GM23248 (cell line): Measurements from ENCODE around the gene ADCYAP1R1. TPM values are rescaled to one million over a fixed set of nuclear protein-coding genes. Genes with fewer than 3 reads are reported as not detected.

Experiments used
- DNase-seq: peaks from one replicate; pipeline ENCODE4 v3.0.0-alpha.2; 2015
- H2AFZ ChIP-seq: fragments of 200-600 bp; sonication (generic); 2 replicates; pipeline ENCODE4 v1.6.1; 2016; ENCODE audit warnings: antibody characterized with exemption
- H3F3A ChIP-seq: fragments of 200-600 bp; sonication (generic); 2 replicates; pipeline ENCODE4 v1.6.1; 2016; ENCODE audit warnings: mild to moderate bottlenecking, antibody characterized with exemption, mixed run types; ENCODE audit not compliant: insufficient read depth
- H3K27ac ChIP-seq: fragments of 200-600 bp; sonication (generic); 2 replicates; pipeline ENCODE4 v1.5.1; 2016; ENCODE audit warnings: mild to moderate bottlenecking
- H3K27me3 ChIP-seq: fragments of 200-600 bp; sonication (generic); replicated peaks from 2 replicates; pipeline ENCODE4 v1.6.1; 2016; ENCODE audit warnings: mild to moderate bottlenecking; ENCODE audit not compliant: insufficient read depth
- H3K36me3 ChIP-seq: fragments of 200-600 bp; sonication (generic); 2 replicates; pipeline ENCODE4 v1.6.1; 2016; ENCODE audit warnings: low read depth, mild to moderate bottlenecking
- H3K4me1 ChIP-seq: fragments of 200-600 bp; sonication (generic); 2 replicates; pipeline ENCODE4 v1.6.1; 2016; ENCODE audit warnings: mild to moderate bottlenecking; ENCODE audit not compliant: insufficient read depth
- H3K4me2 ChIP-seq: fragments of 200-600 bp; sonication (generic); one replicate; pipeline ENCODE4 v1.6.1; 2016; ENCODE audit warnings: mild to moderate bottlenecking; ENCODE audit not compliant: unreplicated experiment
- H3K4me3 ChIP-seq: fragments of 200-600 bp; sonication (generic); 2 replicates; pipeline ENCODE4 v1.5.1; 2016; ENCODE audit warnings: mild to moderate bottlenecking
- H3K79me2 ChIP-seq: fragments of 200-600 bp; sonication (generic); 2 replicates; pipeline ENCODE4 v1.6.1; 2016; ENCODE audit warnings: mild to moderate bottlenecking; ENCODE audit not compliant: insufficient read depth
- H3K9ac ChIP-seq: fragments of 200-600 bp; sonication (generic); 2 replicates; pipeline ENCODE4 v1.6.1; 2016; ENCODE audit warnings: mild to moderate bottlenecking
- H3K9me2 ChIP-seq: fragments of 200-600 bp; sonication (generic); 2 replicates; pipeline ENCODE4 v1.6.1; 2016; ENCODE audit warnings: mixed run types, mild to moderate bottlenecking, moderate library complexity; ENCODE audit not compliant: insufficient read depth
- H3K9me3 ChIP-seq: fragments of 200-600 bp; sonication (generic); one replicate; pipeline ENCODE4 v1.6.1; 2017; ENCODE audit warnings: low read depth
- H4K20me1 ChIP-seq: fragments of 200-600 bp; sonication (generic); 2 replicates; pipeline ENCODE4 v1.6.0; 2016; ENCODE audit not compliant: insufficient read depth
- EZH2 ChIP-seq: fragments of 200-600 bp; sonication (generic); IDR thresholded peaks from 2 replicates; pipeline ENCODE4 v1.6.1; 2018; ENCODE audit warnings: antibody characterized with exemption, mild to moderate bottlenecking; ENCODE audit not compliant: insufficient read depth, poor library complexity, severe bottlenecking
- EZH2phosphoT487 ChIP-seq: fragments of 200-600 bp; sonication (generic); IDR thresholded peaks from 2 replicates; pipeline ENCODE4 v1.6.1; 2018; ENCODE audit warnings: antibody characterized with exemption, moderate library complexity, mild to moderate bottlenecking, low read depth; ENCODE audit not compliant: insufficient read depth
- WGBS, 2 experiments: methylation state at CpG; one replicate each; pipeline ENCODE4 v1.1.6; 2015 to 2017; ENCODE audit warnings: low lambda C conversion rate in 2 of 2, low coverage in 1 of 2; ENCODE audit errors: missing lambda C conversion rate in 2 of 2; 5-methylcytosine and 5-hydroxymethylcytosine counted together
- in situ Hi-C: fragments of 300-500 bp; cut with MboI; formaldehyde crosslinking; loops from 2 replicates; pipeline ENCODE4 v1.15.0; 2020
- polyA plus RNA-seq: library from polyadenylated mRNA; unstranded; fragments of >200 nt; fragmentation: Nextera tagmentation; extraction: Ambion mirVana; gene quantifications from 2 replicates; pipeline ENCODE4 v1.2.1, GENCODE V29; 2016
- total RNA-seq: library from RNA; depleted of rRNA; stranded (reverse); fragments of >200 nt; shearing (Covaris generic); gene quantifications from 2 replicates; pipeline ENCODE4 v1.2.3, GENCODE V29; 2014

The ADCYAP1R1 gene
- total and polyA plus RNA-seq, 2 experiments from 2014 or later, result 0.05 TPM; not detected in 1

- no peaks in the 10 kb centered on the region; the same call in 1 of the 2 replicates for H3K27me3 ChIP-seq
- 39% methylated on average over 5 of the region's 5 CpGs for WGBS, 2 experiments
These were observed 9.1 kb downstream of the ADCYAP1R1 start for GRCh38 chr7:31061185-31061584.

GRCh38 chr7:31062746-31063435 is 10.8 kb downstream of the ADCYAP1R1 start:
- H3K36me3 ChIP-seq, result no peaks in the 10 kb centered on the region
- H3F3A ChIP-seq, result no peaks in the 10 kb centered on the region
- in situ Hi-C loops, result no loop called here
- H3K27me3 ChIP-seq, result no peaks in the 10 kb centered on the region; the same call in 1 of the 2 replicates
- no peak overlapping the region for H3K9ac ChIP-seq
- no peak overlapping the region for H3K4me2 ChIP-seq
- H3K4me3 ChIP-seq, result no peak overlapping the region
- TF ChIP-seq EZH2 (no peak), EZH2phosphoT487 (no peak)
- no peaks in the 10 kb centered on the region for H3K9me3 ChIP-seq
- no peak overlapping the region for H2AFZ ChIP-seq
- no peaks in the 10 kb centered on the region for H3K79me2 ChIP-seq
- no peaks in the 10 kb centered on the region for H3K9me2 ChIP-seq
- no peaks in the 10 kb centered on the region for H4K20me1 ChIP-seq
- DNase-seq, result no peak
- H3K27ac ChIP-seq, result no peak overlapping the region
- 53 to 56% methylated on average over 8 of the region's 8 CpGs for WGBS, 2 experiments
- no peaks in the 10 kb centered on the region for H3K4me1 ChIP-seq

More at GRCh38 chr7:31061185-31061584, 9.1 kb downstream of the ADCYAP1R1 start:
- Histone ChIP-seq H3K79me2 (no peaks in the 10 kb centered on the region), H3K4me2 (no peak overlapping the region), H2AFZ (no peak overlapping the region), H4K20me1 (no peaks in the 10 kb centered on the region), H3K4me1 (no peaks in the 10 kb centered on the region), H3K9me3 (no peaks in the 10 kb centered on the region), H3F3A (no peaks in the 10 kb centered on the region), H3K27ac (no peak overlapping the region), H3K9ac (no peak overlapping the region), H3K4me3 (no peak overlapping the region), H3K36me3 (no peaks in the 10 kb centered on the region), H3K9me2 (no peaks in the 10 kb centered on the region)
- DNase-seq, result no peak
- in situ Hi-C loops, result no loop called here
- TF ChIP-seq EZH2 (no peak), EZH2phosphoT487 (no peak)

- Histone ChIP-seq H3K9me2 (no peaks in the 10 kb centered on the region), H3K9ac (no peak overlapping the region), H4K20me1 (no peaks in the 10 kb centered on the region), H2AFZ (no peak overlapping the region), H3K4me2 (no peak overlapping the region), H3K36me3 (no peaks in the 10 kb centered on the region), H3F3A (no peaks in the 10 kb centered on the region), H3K79me2 (no peaks in the 10 kb centered on the region), H3K9me3 (no peaks in the 10 kb centered on the region), H3K27me3 (no peaks in the 10 kb centered on the region), H3K27ac (no peak overlapping the region), H3K4me3 (no peak overlapping the region), H3K4me1 (no peaks in the 10 kb centered on the region)
- DNase-seq, result no peak
- 43 to 47% methylated on average over 6 of the region's 6 CpGs for WGBS, 2 experiments
- in situ Hi-C loops, result no loop called here
- TF ChIP-seq EZH2, result no peak
- TF ChIP-seq EZH2phosphoT487, result no peak
These were observed 13.0 kb downstream of the ADCYAP1R1 start for GRCh38 chr7:31065021-31065593.

- Histone ChIP-seq H3K9me2 (no peaks in the 10 kb centered on the region), H3K79me2 (no peaks in the 10 kb centered on the region), H3K4me3 (no peak overlapping the region), H3F3A (no peaks in the 10 kb centered on the region), H3K9me3 (no peaks in the 10 kb centered on the region), H3K9ac (no peak overlapping the region), H3K36me3 (no peaks in the 10 kb centered on the region), H3K4me2 (no peak overlapping the region), H2AFZ (no peak overlapping the region), H3K27me3 (no peaks in the 10 kb centered on the region), H3K4me1 (no peaks in the 10 kb centered on the region), H3K27ac (no peak overlapping the region), H4K20me1 (no peaks in the 10 kb centered on the region)
- 64 to 74% methylated on average over 7 of the region's 7 CpGs for WGBS, 2 experiments
- DNase-seq, result no peak
- TF ChIP-seq EZH2, result no peak
- no peak for TF ChIP-seq EZH2phosphoT487
- in situ Hi-C loops, result no loop called here
These were observed 13.7 kb downstream of the ADCYAP1R1 start for GRCh38 chr7:31065840-31066239.
